ENCODE measurements around the gene PM20D1.
A peak's percentile ranks its signal among the peaks of the same experiment; 100 is the strongest.
"Not testable (repeated sequence)": the region's sequence is repeated elsewhere in the genome, so short reads cannot be mapped to it uniquely, and the experiment has no call there.

Gene PM20D1, protein sequence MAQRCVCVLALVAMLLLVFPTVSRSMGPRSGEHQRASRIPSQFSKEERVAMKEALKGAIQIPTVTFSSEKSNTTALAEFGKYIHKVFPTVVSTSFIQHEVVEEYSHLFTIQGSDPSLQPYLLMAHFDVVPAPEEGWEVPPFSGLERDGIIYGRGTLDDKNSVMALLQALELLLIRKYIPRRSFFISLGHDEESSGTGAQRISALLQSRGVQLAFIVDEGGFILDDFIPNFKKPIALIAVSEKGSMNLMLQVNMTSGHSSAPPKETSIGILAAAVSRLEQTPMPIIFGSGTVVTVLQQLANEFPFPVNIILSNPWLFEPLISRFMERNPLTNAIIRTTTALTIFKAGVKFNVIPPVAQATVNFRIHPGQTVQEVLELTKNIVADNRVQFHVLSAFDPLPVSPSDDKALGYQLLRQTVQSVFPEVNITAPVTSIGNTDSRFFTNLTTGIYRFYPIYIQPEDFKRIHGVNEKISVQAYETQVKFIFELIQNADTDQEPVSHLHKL

DNA sequence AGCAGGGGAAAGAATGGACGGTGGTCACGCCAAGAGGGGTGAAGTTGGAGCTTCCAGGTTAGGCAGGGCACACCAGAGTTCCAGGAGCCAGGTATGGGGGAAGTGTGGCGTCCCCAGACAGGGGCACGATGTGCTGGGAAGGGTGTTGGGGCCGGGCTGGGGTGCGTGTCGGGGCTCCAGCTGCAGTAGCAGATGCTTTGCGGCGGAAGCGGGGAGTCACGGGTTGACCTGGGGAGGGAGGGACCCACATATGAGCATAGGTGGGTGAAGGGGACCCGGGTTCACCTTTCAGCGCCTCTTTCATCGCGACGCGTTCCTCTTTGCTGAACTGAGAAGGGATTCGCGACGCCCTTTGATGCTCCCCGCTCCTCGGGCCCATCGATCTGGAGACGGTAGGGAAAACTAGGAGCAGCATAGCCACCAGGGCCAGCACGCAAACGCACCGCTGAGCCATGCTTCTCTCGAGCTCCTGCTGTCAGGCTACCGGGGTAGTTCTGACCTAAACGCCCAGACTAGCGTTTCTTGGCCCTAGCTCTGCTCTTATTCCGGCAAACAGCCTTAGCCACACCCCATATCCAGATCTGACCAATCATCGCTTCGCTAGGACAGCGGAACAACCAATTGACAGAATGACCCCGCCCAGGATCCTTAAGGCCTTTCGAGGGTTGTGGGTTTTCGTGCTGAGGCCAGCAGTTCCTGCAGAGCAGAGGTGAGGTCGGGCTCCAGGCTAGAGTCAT lies at the start of gene PM20D1:
Gene PM20D1 (minus strand): TSS at position 514 of the 737 bp plus-strand sequence. CDS start 60 bp downstream, at position 454.
- peak; percentile 94 for DNase-seq

DNA sequence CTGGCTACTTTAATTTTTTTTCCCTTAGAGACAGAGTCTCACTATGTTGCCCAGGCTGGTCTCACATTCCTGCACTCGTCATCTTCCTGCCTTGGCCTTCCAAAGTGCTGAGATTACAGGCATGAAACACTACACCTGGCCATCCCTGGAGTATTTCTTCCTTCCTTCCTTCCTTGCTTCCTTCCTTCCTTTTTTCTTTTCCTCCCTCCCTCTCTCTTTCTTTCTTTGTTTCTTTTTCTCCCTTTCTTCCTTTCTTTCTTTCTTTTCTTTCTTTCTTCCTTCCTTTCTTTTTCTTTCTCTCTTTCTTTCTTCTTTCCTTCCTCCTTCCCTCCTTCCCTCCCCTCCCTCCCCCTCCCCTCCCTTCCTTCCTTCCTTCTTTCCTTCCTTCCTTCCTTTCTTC lies 46.4 kb upstream of the PM20D1 start:
- no peak for DNase-seq

DNA sequence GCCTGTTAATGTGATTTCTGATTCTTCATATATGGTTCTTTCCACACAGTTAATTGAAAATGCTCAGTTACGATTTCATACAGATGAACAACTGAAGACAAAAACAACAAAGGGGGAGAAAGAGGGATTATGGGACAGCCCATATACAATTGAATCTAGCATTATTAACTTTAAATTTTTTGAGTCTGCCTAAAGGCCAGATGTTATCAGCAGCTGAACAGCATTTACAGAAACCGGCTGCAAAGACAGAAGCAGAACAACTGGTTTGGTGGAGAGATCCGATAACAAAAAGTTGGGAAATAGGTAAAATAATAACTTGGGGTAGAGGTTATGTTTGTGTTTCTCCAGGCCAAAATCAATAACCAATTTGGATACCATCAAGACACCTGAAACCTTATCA lies 44.2 kb upstream of the PM20D1 start:
- DNase-seq = not testable (repeated sequence)

DNA sequence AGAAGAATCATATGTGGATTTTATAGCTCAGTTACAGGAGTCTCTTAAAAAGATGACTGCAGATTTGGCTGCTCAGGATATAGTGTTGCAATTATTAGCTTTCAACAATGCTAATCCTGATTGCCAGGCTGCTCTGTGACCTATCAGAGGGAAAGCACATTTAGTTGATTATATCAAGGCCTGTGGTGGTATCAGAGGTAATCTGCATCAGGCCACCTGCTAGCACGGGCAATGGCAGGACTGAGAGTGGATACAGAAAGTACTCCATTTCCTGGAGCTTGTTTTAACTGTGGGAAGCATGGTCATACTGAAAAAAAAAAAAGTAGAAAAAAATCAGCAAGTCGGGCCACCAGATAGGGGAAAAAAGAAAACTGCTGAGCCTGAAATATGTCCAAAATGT lies 42.2 kb upstream of the PM20D1 start:
- DNase-seq = not testable (repeated sequence)

DNA sequence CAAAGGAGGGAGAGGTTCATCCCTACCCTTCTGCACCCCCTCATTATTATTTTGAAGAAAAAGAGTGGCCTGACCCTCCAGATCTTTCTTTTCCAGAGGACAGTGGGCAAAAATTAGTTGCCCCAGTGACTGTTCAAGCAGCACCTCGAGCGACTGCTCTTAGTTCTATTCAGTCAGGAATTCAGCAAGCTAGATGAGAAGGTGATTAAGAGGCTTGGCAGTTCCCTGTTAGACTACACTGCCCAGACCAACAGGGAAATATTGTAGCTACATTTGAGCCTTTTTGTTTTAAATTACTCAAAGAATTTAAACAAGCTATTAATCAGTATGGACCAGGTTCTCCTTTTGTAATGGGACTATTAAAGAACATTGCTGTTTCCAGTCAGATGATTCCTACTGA lies 41.5 kb upstream of the PM20D1 start:
- not testable (repeated sequence) for DNase-seq

DNA sequence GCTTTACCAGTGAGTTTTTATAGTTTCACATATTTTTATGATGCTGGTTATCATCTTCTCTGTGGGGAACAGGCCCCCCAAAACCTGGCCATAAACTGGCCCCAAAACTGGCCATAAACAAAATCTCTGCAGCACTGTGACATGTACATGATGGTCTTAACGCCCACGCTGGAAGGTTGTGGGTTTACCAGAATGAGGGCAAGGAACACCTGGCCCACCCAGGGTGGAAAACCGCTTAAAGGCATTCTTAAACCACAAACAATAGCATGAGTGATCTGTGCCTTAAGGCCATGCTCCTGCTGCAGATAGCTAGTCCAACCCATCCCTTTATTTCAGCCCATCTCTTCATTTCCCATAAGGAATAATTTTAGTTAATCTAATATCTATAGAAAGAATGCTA lies 40.7 kb upstream of the PM20D1 start:
- not testable (repeated sequence) for DNase-seq

DNA sequence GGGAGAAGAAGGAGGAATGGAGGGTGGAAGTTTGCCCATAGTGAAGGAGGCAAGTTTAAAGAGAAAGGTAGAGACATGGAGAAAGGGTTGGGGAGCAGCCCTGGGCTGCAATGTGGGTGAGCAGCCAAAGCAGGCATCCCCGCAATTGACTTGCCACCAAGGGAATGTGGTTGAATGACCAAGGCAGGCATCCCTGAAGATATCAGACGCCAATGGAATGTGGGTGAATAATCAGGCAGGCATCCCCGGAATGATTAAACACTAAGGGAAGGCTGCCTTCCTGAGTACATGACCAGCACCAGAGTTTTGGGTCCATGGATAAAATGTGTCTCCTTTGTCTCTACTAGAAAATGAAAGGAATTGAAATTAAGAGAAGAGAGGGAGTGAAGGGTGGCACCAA lies 39.8 kb upstream of the PM20D1 start:
- DNase-seq = not testable (repeated sequence)

DNA sequence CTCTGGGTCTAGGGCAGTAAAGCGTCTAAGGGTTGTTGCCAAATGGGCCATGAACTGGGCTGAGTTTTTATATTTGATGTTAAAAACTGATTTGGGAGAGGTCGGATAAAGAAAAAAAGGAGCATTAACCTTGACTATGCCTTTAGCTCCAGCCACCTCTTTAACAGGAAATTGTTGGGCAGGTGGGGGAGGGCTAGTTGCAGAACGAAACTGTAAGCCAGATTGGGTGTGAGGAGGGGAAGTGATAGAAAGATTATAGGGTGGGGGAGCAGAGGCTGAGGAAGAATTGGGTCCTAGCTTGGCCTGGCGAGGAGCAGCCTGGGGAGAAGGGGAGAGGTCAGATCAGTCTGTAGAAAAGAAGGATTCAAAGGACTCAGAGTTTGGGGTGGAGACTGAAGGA lies 39.1 kb upstream of the PM20D1 start:
- not testable (repeated sequence) for DNase-seq

DNA sequence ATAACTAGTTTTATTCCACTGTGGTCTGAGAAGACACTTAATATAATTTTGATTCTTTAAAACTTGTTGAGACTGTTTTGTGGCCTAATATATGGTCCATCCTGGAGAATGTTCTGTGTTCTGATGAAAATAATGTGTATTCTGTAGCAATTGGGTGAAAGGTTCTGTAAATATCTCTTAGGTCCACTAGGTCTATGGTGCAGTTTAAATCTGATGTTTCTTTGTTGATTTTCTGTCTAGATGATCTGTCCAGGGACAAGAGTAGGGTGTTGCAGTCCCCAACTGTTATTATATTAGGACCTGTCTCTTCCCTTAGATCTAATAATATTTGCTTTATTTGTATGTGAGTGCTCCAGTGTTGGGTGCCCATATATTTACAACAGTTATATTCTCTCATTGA lies 33.9 kb upstream of the PM20D1 start:
- DNase-seq = no peak

DNA sequence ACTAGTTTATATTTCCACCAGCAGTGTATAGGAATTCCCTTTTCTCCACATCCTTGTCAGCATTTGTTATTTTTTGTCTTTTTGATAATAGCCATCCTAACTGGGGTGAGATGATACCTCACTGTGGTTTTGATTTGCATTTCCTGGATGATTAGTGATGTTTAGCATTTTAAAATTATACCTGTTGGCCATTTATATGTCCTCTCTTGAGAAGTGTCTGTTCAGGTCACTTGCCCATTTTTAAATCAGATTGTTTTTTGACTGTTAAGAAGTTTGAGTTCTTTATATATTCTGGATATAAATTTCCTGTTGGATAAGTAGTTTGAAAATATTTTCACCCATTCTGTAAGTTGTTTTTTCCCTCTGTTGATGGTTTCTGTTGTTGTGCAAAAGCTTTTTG lies 31.0 kb upstream of the PM20D1 start:
- DNase-seq = no peak

DNA sequence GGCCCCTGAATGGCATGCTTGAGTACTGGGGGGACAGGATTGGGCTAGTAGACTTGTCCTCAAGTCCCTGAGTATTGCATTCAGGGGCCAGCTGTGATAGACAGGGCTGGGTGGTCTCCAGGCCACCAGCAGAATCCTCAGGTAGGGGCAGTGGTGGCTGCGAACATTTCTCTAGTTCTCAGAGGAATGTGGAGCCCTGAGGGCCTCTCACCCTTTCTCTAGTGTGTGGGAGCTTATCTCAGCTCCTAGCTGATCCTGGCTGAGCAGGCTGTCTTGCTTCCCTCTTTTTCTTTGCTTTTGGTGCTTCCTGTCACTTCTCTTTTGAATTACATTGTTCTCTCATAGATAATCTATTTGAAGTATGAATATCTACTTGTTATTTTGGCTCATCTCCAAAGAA lies 30.0 kb upstream of the PM20D1 start:
- DNase-seq = no peak

DNA sequence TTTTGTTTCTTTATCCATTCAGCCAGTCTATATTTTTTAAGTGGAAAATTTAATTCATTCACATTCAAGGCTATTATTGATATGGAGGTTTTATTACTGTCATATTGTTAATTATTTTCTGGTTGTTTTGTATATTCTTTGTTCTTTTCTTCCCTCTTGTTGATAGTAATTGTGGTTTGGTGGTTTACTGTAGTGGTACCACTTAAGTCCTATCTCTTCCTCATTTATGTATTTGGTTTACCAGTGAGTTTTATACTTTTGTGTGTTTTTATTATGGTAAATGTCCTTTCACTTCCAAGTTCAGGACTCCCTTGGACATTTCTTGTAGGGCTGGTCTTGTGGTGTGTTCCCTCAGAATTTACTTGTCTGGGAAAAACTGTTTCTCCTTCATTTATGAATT lies 28.1 kb upstream of the PM20D1 start:
- DNase-seq = no peak

DNA sequence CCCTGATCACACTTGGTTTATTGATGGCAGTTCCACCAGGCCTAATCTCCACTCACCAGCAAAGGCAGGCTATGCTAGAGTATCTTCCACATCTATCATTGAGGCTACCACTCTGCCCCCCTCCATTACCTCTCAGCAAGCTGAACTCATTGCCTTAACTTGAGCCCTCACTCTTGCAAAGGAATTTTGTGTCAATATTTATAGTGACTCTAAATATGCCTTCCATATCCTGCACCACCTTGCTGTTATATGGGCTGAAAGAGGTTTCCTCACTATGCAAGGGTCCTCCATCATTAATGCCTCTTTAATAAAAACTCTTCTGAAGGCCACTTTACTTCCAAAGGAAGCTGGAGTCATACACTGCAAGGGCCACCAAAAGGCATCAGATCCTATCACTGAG lies 23.2 kb upstream of the PM20D1 start:
- not testable (repeated sequence) for DNase-seq

DNA sequence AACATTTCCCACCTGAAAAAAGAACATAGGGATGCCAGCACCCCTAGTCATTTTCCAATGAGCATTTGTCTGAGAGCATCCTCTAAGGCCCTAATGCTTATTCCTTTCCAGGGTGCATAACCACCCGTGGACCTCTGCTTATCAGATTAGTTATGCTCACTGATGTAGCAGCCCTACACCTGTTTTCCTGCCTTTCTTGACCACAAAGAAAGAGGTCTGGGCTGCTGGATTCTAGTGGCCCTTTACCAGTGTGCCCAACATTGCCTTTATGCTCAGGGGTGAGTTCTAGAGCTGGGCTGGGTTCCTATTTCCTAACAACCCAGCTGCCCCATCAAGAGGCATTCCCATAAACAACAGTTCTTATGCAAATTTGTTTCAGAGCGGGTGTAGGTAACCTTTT lies 20.3 kb upstream of the PM20D1 start:
- DNase-seq = no peak

DNA sequence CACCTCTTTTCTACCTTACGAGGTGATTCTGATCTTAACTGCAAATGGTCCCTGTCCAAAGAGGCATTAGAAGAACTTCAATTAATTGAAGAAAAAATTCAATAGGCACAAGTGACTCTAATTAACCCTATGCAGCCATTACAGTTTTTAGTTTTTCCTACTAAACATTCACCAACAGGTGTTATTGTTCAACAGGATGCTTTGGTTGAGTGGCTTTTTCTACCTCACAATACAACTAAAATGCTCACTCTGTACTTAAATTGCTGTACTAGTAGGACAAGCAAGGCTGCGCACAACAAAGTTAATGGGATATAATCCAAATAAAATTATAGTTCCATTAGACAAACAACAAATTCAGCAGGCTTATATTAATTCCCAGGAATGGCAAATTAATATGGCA lies 11.6 kb upstream of the PM20D1 start:
- no peak for DNase-seq

DNA sequence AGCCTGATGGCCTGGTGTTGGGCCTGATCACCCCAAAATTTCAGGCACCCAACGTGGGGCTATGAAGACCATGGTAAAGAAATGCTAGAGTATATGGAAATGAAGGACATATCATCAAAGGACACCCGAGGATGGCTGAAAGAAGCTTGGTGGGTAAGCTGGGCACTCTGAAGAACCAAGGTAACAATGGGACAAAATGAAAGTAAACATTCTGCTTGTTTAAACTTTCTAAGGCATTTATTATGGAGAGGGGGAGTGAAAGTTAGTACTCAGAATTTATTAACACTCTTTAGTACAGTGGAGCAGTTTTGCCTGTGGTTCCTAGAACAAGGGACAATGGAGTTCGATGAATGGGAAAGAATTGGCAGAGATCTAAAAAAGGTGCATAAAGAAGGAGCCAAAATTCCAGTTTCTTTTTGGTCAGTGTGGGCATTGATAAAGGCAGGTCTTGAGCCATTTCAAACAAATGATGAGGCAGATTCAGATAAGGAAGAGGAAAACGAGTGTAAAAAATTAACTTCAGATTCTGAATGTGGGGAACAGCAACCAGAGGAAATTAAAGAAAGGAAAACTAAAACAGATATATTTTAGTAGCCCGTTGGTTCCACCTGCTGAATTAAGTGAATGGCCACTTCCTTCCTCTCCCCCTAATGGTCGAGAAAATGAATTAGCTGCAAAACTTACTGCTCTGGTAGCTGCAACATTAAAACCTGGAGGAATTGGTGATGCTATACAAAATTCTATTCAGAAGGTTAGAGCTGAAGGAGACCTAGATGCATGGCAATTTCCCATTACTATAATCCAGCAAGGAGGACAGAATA lies 8.4 kb upstream of the PM20D1 start:
- peak; percentile 3 for DNase-seq

DNA sequence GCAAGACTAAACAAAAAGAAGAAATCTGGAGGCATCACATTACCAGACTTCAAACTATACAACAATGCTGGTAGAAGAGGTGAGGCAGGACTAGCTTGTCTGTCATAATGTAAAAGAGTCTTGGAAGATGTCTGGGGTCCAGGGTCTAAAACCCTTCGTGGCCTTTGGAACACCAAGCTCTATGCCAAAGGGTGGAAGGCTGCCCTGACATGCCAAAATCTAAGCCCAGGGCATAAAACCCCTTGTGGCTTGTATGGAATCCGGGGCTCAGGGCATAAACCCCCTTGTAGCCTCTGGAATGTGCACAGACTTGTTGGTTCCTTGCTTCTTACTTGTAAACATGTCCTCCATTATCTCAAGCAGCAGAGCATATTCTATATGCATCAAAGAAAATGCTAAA lies 7.6 kb upstream of the PM20D1 start:
- DNase-seq = not testable (repeated sequence)

DNA sequence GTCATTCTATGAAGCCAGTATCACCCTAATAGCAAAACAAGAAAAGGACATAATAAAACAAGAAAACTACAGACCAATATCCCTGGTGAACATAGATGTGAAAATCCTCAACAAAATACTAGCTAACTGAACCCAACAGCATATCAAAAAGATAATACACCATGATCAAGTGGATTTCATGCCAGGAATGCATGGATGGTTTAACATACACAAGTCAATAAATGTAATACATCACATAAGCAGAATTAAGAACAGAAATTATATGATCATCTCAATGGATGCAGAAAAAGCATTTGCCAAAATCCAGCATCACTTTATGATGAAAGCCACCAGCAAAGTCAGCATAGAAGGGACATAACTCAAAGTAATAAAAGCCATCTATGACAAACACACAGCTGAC lies 6.5 kb upstream of the PM20D1 start:
- no peak for DNase-seq

DNA sequence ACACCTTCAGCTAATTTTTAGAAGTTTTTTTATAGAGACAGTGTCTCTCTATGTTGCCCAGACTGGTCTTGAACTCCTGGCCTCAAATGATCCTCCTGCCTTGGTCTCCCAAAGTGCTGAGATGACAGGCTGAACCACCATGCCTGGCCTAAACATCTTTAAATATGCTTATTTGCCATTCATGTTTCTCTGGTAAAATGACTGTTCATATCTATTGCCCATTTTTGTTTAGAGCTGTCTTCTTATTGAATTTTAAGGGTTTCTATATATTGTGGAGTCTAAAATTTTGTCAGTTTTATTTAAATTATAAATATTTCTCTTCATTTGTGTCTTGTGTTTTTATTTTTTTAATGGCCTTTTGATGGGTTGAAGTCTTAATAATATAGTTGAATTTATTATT lies 3.0 kb upstream of the PM20D1 start:
- DNase-seq = no peak

DNA sequence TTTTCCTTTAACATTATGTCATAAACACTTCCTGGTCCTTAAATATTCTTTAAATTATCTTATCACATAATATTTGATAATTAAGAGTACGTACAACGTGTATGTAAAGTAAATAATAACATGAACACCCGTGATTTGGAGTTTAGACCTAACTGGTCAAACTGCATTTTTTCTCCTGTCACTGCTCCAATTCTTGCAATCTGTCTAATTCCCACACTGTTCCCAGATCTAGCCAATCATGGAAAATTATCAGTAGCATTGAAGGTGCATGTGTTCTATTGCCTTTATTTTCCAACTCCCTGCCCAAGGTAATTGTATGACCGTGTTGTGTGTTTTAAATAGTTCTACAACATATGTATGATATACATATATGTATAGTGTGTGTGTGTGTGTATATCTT lies 2.1 kb upstream of the PM20D1 start:
- no peak for DNase-seq

DNA sequence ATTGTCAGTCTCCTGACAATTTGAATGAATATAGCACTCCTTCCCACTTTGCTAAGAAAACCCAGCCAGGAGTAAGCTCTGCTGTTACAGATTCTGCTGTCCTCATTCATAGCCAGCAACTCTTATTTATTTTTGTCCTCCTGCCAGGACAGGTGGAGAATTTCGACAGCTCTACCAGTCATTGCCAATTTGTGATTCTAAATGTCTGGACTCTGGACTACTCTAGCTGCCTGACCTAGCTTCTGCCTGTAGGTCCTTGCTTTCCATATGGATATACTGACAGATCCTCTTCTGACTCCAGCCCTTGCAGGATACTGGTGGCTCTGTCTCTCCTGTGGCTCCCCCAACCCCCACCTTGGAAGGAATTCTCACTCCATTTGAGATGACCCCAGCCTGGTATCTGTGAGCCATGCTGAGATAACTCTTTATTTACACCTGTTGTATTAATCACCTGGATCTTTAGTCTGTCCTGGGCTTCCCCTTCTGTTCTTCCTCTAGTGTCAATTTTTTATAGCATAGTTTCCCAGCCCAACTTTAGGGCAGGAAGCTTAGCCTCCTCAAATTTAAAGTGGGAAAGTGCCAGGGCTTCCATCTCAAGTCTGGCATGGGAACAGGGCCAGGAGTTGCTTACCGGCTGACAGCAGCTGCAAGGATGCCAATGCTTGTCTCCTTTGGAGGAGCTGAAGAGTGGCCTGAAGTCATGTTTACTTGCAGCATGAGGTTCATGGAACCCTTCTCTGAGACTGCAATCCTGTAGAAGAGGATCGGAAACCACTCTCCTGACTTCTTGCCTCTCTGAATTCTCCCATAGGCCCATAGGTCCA lies 6.7 kb downstream of the PM20D1 start:
- no peak for DNase-seq

DNA sequence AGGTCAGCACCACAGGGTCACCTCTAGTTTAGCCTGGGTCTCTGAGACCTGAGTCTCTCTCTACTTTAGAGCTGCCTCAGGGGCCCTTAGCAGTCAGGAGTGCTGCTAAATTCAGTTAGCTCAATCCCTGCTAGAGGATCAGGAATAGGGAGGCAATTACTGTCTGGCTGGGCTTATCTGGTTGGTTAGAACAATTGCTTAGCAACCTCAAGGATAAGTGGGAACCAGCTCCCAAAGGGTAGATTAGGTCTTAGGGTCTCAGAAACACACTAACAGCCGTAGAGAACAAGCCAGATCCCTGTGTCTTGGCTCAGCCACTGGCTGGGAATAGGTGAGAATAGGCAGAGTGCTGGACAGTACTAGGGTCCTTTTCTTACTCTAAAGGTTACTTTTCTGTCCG lies 7.7 kb downstream of the PM20D1 start:
- no peak for DNase-seq

Data from CD4-positive, alpha-beta T cell treated with Interleukin-10 for 1 hour (primary cell).